Keratinocyte (primary cell): ENCODE results near the gene SLC38A6. TPM values are rescaled to one million over a fixed set of nuclear protein-coding genes. Genes with fewer than 3 reads are reported as not detected.

Experiments
- DNase-seq: peaks from one replicate; pipeline ENCODE4 v3.0.0-alpha.2; 2011; ENCODE audit warnings: low read depth, missing footprints, low spot score
- FAIRE-seq: peaks from 2 replicates; lab custom pipeline; 2011; peaks lifted over from hg19 to GRCh38; lab: Jason Lieb, UNC
- H2AFZ ChIP-seq: 2 replicates; pipeline ENCODE4 v1.6.0; 2012; ENCODE audit warnings: low read length, control low read depth, inconsistent platforms; ENCODE audit not compliant: control insufficient read depth
- H3K27ac ChIP-seq: 2 replicates; pipeline ENCODE4 v1.5.1; 2011; ENCODE audit warnings: low read length; ENCODE audit not compliant: control insufficient read depth, insufficient read depth
- H3K27me3 ChIP-seq: 3 replicates; pipeline ENCODE4 v1.6.0; 2011; ENCODE audit warnings: low read length; ENCODE audit not compliant: control insufficient read depth, insufficient read depth; ENCODE audit errors: extremely low read depth
- H3K36me3 ChIP-seq, 2 experiments: 2 replicates in 1 of 2; 3 replicates in 1 of 2; pipeline ENCODE4 v1.5.1; 2011; ENCODE audit warnings: low read length in 2 of 2, mild to moderate bottlenecking in 1 of 2; ENCODE audit not compliant: control insufficient read depth in 2 of 2, insufficient read depth in 2 of 2; ENCODE audit errors: extremely low read depth in 1 of 2
- H3K4me1 ChIP-seq: 3 replicates; pipeline ENCODE4 v1.5.1; 2011; ENCODE audit warnings: low read length; ENCODE audit not compliant: control insufficient read depth, insufficient read depth; ENCODE audit errors: extremely low read depth
- H3K4me2 ChIP-seq: 3 replicates; pipeline ENCODE4 v1.6.0; 2011; ENCODE audit warnings: low read depth, low read length; ENCODE audit not compliant: control insufficient read depth, insufficient read depth; ENCODE audit errors: extremely low read depth
- H3K4me3 ChIP-seq, 3 experiments: fragments of 200-600 bp in 1 of 3; sonication (generic) in 1 of 3; 2 replicates in 2 of 3; 3 replicates in 1 of 3; pipeline ENCODE4 v1.5.1; 2011 to 2016; ENCODE audit warnings: low read length in 3 of 3, mild to moderate bottlenecking in 3 of 3, control low read depth in 2 of 3, inconsistent platforms in 1 of 3, low read depth in 1 of 3, mixed read lengths in 1 of 3, mixed run types in 1 of 3, moderate library complexity in 1 of 3; ENCODE audit not compliant: control insufficient read depth in 2 of 3, insufficient read depth in 2 of 3; ENCODE audit errors: extremely low read depth in 1 of 3
- H3K79me2 ChIP-seq: 2 replicates; pipeline ENCODE4 v1.6.0; 2012; ENCODE audit warnings: low read length; ENCODE audit not compliant: control insufficient read depth, insufficient read depth
- H3K9ac ChIP-seq: 3 replicates; pipeline ENCODE4 v1.6.0; 2011; ENCODE audit warnings: low read length; ENCODE audit not compliant: control insufficient read depth, insufficient read depth; ENCODE audit errors: extremely low read depth
- H3K9me1 ChIP-seq: 3 replicates; pipeline ENCODE4 v1.6.0; 2011; ENCODE audit warnings: low read length; ENCODE audit not compliant: control insufficient read depth, insufficient read depth; ENCODE audit errors: extremely low read depth
- H3K9me3 ChIP-seq: 2 replicates; pipeline ENCODE4 v1.5.1; 2012; ENCODE audit warnings: low read depth, low read length; ENCODE audit not compliant: control insufficient read depth
- H4K20me1 ChIP-seq: 3 replicates; pipeline ENCODE4 v1.6.0; 2011; ENCODE audit warnings: low read length; ENCODE audit not compliant: control insufficient read depth, insufficient read depth; ENCODE audit errors: extremely low read depth
- CTCF ChIP-seq, 3 experiments: IDR thresholded peaks in 1 of 3; conservative IDR thresholded peaks in 1 of 3; optimal IDR thresholded peaks in 1 of 3; 2 replicates in 2 of 3; 3 replicates in 1 of 3; pipeline versions ENCODE3 to v1.5.1; 2011; ENCODE audit warnings: low read length in 3 of 3, mild to moderate bottlenecking in 3 of 3, moderate library complexity in 2 of 3, control low read depth in 1 of 3, inconsistent platforms in 1 of 3; ENCODE audit not compliant: insufficient read depth in 2 of 3; ENCODE audit errors: extremely low read depth in 1 of 3
- EZH2 ChIP-seq: IDR thresholded peaks from one replicate; pipeline ENCODE4 v1.6.1; 2012; ENCODE audit warnings: inconsistent platforms, mild to moderate bottlenecking, low read length, moderate library complexity
- dilution Hi-C: fragments of 300-500 bp; cut with MboI; formaldehyde crosslinking; loops from one replicate; pipeline ENCODE4 v1.7.0; 2020; ENCODE audit warnings: low sequenced_read_pairs; ENCODE audit not compliant: extremely low pct_ligation_motif_present
- polyA plus RNA-seq, 5 experiments: library from polyadenylated mRNA; depleted of rRNA in 3 of 5; stranded (reverse) in 3 of 5; stranded (forward) in 1 of 5; unstranded in 1 of 5; fragments of >200 nt; gene quantifications; 1 replicate in 1 of 5; 2 replicates in 3 of 5; 3 replicates in 1 of 5; pipeline versions ENCODE4 v1.2.1 to v1.2.3, GENCODE V29; 2011 to 2012; ENCODE audit warnings: missing spikeins in 2 of 5, low read depth in 1 of 5, low replicate concordance in 1 of 5

SLC38A6 gene
- polyA plus RNA-seq, 1 donor (not counting 4 experiments of a cell fraction or from before 2014, with no cell fraction given): 15.7 TPM

- DNase-seq (no peak), FAIRE-seq (no peak)
- Histone ChIP-seq H3K9ac (no peak overlapping the region), H3K27ac (no peak overlapping the region), H3K27me3 (no peaks in the 10 kb centered on the region), H4K20me1 (no peaks in the 10 kb centered on the region), H2AFZ (no peak overlapping the region), H3K4me3 (no peak overlapping the region), H3K79me2 (no peaks in the 10 kb centered on the region), H3K9me1 (no peaks in the 10 kb centered on the region), H3K4me1 (no peaks in the 10 kb centered on the region), H3K36me3 (no peaks in the 10 kb centered on the region), H3K9me3 (no peaks in the 10 kb centered on the region), H3K4me2 (no peak overlapping the region)
- dilution Hi-C loops: no loop called here
- TF ChIP-seq EZH2: no peak
- TF ChIP-seq CTCF (optimal IDR thresholded peaks at IDR 0.05 in 1 of 3, IDR thresholded peaks at IDR 0.05 in 1 of 3, conservative IDR thresholded peaks at IDR 0.05 in 1 of 3; ENCODE audit: extremely low read depth in 1 of 3, insufficient read depth in 2 of 3, low read length in 3 of 3): no peak
Measured at GRCh38 chr14:61041704-61042103, 60.7 kb downstream of the SLC38A6 start.

GRCh38 chr14:61042220-61042619 lies 61.2 kb downstream of the SLC38A6 start:
- FAIRE-seq (no peak), DNase-seq (no peak)
- no peak overlapping the region for H3K4me3 ChIP-seq
- no peaks in the 10 kb centered on the region for H3K36me3 ChIP-seq
- H3K9me1 ChIP-seq: no peaks in the 10 kb centered on the region
- H2AFZ ChIP-seq: no peak overlapping the region
- no peaks in the 10 kb centered on the region for H3K9me3 ChIP-seq
- dilution Hi-C loops: no loop called here
- no peaks in the 10 kb centered on the region for H3K4me1 ChIP-seq
- H3K4me2 ChIP-seq: no peak overlapping the region
- TF ChIP-seq EZH2: no peak
- no peak for TF ChIP-seq CTCF (optimal IDR thresholded peaks at IDR 0.05 in 1 of 3, IDR thresholded peaks at IDR 0.05 in 1 of 3, conservative IDR thresholded peaks at IDR 0.05 in 1 of 3; ENCODE audit: extremely low read depth in 1 of 3, insufficient read depth in 2 of 3, low read length in 3 of 3)
- no peak overlapping the region for H3K9ac ChIP-seq
- no peak overlapping the region for H3K27ac ChIP-seq
- H3K27me3 ChIP-seq: no peaks in the 10 kb centered on the region
- H4K20me1 ChIP-seq: no peaks in the 10 kb centered on the region
- no peaks in the 10 kb centered on the region for H3K79me2 ChIP-seq
